Smooth muscle cell (in vitro differentiated cells): Measurements from ENCODE around the gene REN. TPM values are rescaled to one million over a fixed set of nuclear protein-coding genes. Genes with fewer than 3 reads are reported as not detected.

ENCODE experiments used
- DNase-seq: peaks from one replicate; lab custom pipeline; 2025; ENCODE audit not compliant: unreplicated experiment; lab: John Stamatoyannopoulos, UW
- H2AFZ ChIP-seq: fragments of 200-600 bp; sonication (generic); 2 replicates; pipeline ENCODE4 v1.6.0; 2016; ENCODE audit warnings: antibody characterized with exemption, low read depth, mild to moderate bottlenecking
- H3F3A ChIP-seq: fragments of 200-600 bp; sonication (generic); 2 replicates; pipeline ENCODE4 v1.6.0; 2017; ENCODE audit warnings: antibody characterized with exemption, low read depth
- H3K27ac ChIP-seq: fragments of 200-600 bp; sonication (generic); 2 replicates; pipeline ENCODE4 v1.5.1; 2016; ENCODE audit warnings: low read depth, mild to moderate bottlenecking
- H3K27me3 ChIP-seq: fragments of 200-600 bp; sonication (generic); 2 replicates; pipeline ENCODE4 v1.6.1; 2016; ENCODE audit warnings: low read depth, mild to moderate bottlenecking
- H3K36me3 ChIP-seq: fragments of 200-600 bp; sonication (generic); 2 replicates; pipeline ENCODE4 v1.5.1; 2016; ENCODE audit warnings: low read depth
- H3K4me1 ChIP-seq: fragments of 200-600 bp; sonication (generic); 2 replicates; pipeline ENCODE4 v1.5.1; 2016; ENCODE audit warnings: low read depth
- H3K4me2 ChIP-seq: fragments of 200-600 bp; sonication (generic); 2 replicates; pipeline ENCODE4 v1.6.0; 2016; ENCODE audit warnings: mild to moderate bottlenecking
- H3K4me3 ChIP-seq: fragments of 200-600 bp; sonication (generic); 2 replicates; pipeline ENCODE4 v1.5.1; 2016; ENCODE audit warnings: mild to moderate bottlenecking
- H3K79me2 ChIP-seq: fragments of 200-600 bp; sonication (generic); 2 replicates; pipeline ENCODE4 v1.6.0; 2016; ENCODE audit warnings: low read depth, mild to moderate bottlenecking
- H3K9ac ChIP-seq: fragments of 200-600 bp; sonication (generic); 2 replicates; pipeline ENCODE4 v1.6.0; 2016; ENCODE audit warnings: low read depth
- H3K9me3 ChIP-seq: fragments of 200-600 bp; sonication (generic); replicated peaks from 2 replicates; pipeline ENCODE4 v1.5.1; 2016; ENCODE audit warnings: low read depth
- H4K20me1 ChIP-seq: fragments of 200-600 bp; sonication (generic); 2 replicates; pipeline ENCODE4 v1.6.0; 2016; ENCODE audit warnings: low read depth
- WGBS: methylation state at CpG from one replicate; pipeline ENCODE4 v1.1.7; 2016; ENCODE audit warnings: low lambda C conversion rate; 5-methylcytosine and 5-hydroxymethylcytosine counted together
- polyA plus RNA-seq: library from polyadenylated mRNA; unstranded; fragments of >200 nt; fragmentation: Nextera tagmentation; extraction: Ambion mirVana; gene quantifications from 2 replicates; pipeline ENCODE4 v1.2.1, GENCODE V29; 2016
- total RNA-seq: library from RNA; depleted of rRNA; stranded (reverse); fragments of >200 nt; gene quantifications from 2 replicates; pipeline ENCODE4 v1.2.3, GENCODE V29; 2014
- TF ChIP-seq, protein P1 (sequence below): fragments of 200-600 bp; sonication (generic); IDR thresholded peaks from 2 replicates; pipeline ENCODE4 v1.5.1; 2017; ENCODE audit warnings: borderline replicate concordance, mild to moderate bottlenecking, antibody characterized with exemption; ENCODE audit not compliant: insufficient read depth, poor library complexity, severe bottlenecking

The REN gene
- total and polyA plus RNA-seq, 2 experiments from 2014 or later: not detected

DNA sequence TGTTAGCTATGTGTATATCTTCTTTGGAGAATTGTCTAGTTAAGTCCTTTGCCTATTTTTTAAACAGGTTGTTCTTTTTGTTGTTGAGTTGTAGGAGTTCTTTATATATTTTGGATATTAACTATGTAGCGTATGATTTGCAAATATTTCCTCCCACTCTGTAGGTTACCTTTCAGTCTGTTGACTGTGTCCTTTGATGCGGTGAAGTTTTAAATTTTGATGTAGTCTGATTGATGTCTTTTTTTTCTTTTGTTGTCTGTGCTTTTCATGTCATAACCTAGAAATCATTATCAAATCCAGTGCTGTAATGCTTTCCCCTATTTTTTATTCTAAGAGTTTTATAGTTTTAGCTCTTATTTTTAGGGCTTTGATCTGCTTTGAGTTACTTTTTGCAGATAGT lies 38.8 kb upstream of the REN start:
- TF ChIP-seq, protein P1, sequence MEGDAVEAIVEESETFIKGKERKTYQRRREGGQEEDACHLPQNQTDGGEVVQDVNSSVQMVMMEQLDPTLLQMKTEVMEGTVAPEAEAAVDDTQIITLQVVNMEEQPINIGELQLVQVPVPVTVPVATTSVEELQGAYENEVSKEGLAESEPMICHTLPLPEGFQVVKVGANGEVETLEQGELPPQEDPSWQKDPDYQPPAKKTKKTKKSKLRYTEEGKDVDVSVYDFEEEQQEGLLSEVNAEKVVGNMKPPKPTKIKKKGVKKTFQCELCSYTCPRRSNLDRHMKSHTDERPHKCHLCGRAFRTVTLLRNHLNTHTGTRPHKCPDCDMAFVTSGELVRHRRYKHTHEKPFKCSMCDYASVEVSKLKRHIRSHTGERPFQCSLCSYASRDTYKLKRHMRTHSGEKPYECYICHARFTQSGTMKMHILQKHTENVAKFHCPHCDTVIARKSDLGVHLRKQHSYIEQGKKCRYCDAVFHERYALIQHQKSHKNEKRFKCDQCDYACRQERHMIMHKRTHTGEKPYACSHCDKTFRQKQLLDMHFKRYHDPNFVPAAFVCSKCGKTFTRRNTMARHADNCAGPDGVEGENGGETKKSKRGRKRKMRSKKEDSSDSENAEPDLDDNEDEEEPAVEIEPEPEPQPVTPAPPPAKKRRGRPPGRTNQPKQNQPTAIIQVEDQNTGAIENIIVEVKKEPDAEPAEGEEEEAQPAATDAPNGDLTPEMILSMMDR: no peak
- WGBS: 96% methylated on average over 2 of the region's 2 CpGs
- peaks cover 62% of the 10 kb centered on the region for H3K27me3 ChIP-seq

GRCh38 chr1:204203206-204203767 lies 37.1 kb upstream of the REN start:
- TF ChIP-seq, protein P1: no peak
- no peaks in the 10 kb centered on the region for H3K4me1 ChIP-seq
- H2AFZ ChIP-seq: no peak overlapping the region

More for the DNA sequence above, 38.8 kb upstream of the REN start:
- Histone ChIP-seq H3K9ac (no peak overlapping the region), H3K27ac (no peak overlapping the region), H3K4me1 (no peaks in the 10 kb centered on the region), H3K4me2 (no peak overlapping the region), H3K4me3 (no peak overlapping the region), H3K36me3 (no peaks in the 10 kb centered on the region), H3F3A (no peaks in the 10 kb centered on the region), H4K20me1 (no peaks in the 10 kb centered on the region), H3K9me3 (no peaks in the 10 kb centered on the region), H3K79me2 (no peaks in the 10 kb centered on the region), H2AFZ (no peak overlapping the region)
- DNase-seq: no peak

GRCh38 chr1:204202481-204202880 lies 36.3 kb upstream of the REN start:
- Histone ChIP-seq H3K79me2 (no peaks in the 10 kb centered on the region), H3K9ac (no peak overlapping the region), H2AFZ (no peak overlapping the region), H4K20me1 (no peaks in the 10 kb centered on the region), H3F3A (no peaks in the 10 kb centered on the region), H3K36me3 (no peaks in the 10 kb centered on the region), H3K27ac (no peak overlapping the region), H3K4me2 (no peak overlapping the region), H3K4me3 (no peak overlapping the region), H3K4me1 (no peaks in the 10 kb centered on the region), H3K9me3 (no peaks in the 10 kb centered on the region), H3K27me3 (peaks cover 44% of the 10 kb centered on the region)
- 89% methylated on average over 4 of the region's 4 CpGs for WGBS
- DNase-seq: no peak
- TF ChIP-seq, protein P1: no peak

More at GRCh38 chr1:204203206-204203767, 37.1 kb upstream of the REN start:
- Histone ChIP-seq H3K9me3 (no peaks in the 10 kb centered on the region), H3K4me2 (no peak overlapping the region), H3K4me3 (no peak overlapping the region), H3K9ac (no peak overlapping the region), H3K36me3 (no peaks in the 10 kb centered on the region), H3K27me3 (peaks cover 48% of the 10 kb centered on the region), H3F3A (no peaks in the 10 kb centered on the region), H3K27ac (no peak overlapping the region), H3K79me2 (no peaks in the 10 kb centered on the region), H4K20me1 (no peaks in the 10 kb centered on the region)
- WGBS: 93% methylated on average over 5 of the region's 5 CpGs
- no peak for DNase-seq
